ENCODE measurements around the gene EML4. TPM values are rescaled to one million over a fixed set of nuclear protein-coding genes. Genes with fewer than 3 reads are reported as not detected.

EML4 gene
- total and polyA plus RNA-seq, 2 of the 13 experiments (the other 11 are each of a cell fraction or from before 2014, with no cell fraction given) = 243 to 476 TPM

DNA sequence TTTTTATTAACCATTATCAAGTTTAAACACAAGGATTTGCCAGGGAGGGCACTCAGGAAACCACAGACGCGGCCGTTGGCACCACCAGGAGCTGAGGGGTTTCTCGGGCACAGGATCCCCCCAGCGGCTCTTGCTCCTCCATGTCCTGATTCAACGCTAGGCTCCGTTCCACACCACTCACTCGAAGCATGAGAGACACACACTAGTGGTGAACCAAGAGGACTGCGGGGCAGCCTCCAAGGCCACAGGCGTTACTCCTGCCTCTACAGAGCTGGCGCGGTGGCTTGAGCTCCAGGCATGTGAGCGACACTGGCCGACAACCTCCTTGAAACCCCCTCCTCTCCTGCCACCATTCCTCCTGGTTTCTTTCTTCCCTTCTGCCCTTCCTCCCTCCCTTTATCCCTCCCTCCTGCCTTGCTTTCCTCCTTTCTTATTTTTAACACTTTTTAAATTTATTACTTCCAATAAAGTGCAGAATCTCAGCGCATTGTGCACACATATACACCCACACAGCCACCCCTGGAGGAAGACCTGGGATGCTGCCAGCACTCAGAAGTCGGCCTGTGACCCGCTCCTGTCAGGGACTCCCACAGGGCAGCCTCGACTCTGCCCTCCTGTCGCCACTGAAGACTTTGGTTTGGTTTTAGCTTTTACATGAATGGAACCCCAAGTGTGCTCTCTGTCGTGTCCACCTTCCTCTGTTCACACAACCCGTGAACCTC is 170.2 kb downstream of the EML4 start (continued):
- TF ChIP-seq ZNF766 (CRISPR knock-in tag; IDR thresholded peaks at IDR 0.05; ENCODE audit: borderline replicate concordance) = 0 out of 2 replicates have a peak, but pooled peaks have one; percentile 13
- TF ChIP-seq, protein P1, sequence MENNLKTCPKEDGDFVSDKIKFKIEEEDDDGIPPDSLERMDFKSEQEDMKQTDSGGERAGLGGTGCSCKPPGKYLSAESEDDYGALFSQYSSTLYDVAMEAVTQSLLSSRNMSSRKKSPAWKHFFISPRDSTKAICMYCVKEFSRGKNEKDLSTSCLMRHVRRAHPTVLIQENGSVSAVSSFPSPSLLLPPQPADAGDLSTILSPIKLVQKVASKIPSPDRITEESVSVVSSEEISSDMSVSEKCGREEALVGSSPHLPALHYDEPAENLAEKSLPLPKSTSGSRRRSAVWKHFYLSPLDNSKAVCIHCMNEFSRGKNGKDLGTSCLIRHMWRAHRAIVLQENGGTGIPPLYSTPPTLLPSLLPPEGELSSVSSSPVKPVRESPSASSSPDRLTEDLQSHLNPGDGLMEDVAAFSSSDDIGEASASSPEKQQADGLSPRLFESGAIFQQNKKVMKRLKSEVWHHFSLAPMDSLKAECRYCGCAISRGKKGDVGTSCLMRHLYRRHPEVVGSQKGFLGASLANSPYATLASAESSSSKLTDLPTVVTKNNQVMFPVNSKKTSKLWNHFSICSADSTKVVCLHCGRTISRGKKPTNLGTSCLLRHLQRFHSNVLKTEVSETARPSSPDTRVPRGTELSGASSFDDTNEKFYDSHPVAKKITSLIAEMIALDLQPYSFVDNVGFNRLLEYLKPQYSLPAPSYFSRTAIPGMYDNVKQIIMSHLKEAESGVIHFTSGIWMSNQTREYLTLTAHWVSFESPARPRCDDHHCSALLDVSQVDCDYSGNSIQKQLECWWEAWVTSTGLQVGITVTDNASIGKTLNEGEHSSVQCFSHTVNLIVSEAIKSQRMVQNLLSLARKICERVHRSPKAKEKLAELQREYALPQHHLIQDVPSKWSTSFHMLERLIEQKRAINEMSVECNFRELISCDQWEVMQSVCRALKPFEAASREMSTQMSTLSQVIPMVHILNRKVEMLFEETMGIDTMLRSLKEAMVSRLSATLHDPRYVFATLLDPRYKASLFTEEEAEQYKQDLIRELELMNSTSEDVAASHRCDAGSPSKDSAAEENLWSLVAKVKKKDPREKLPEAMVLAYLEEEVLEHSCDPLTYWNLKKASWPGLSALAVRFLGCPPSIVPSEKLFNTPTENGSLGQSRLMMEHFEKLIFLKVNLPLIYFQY (CRISPR knock-in tag; IDR thresholded peaks at IDR 0.05; ENCODE audit: borderline replicate concordance) = 0 out of 2 replicates have a peak, but pooled peaks have one; percentile 9
- TF ChIP-seq YY1 (IDR thresholded peaks at IDR 0.05; ENCODE audit: insufficient read depth, insufficient replicate concordance, low read depth, low read length) = peak; percentile 11
- 0 out of 2 replicates have a peak, but pooled peaks have one; percentile 10 for TF ChIP-seq SOX5 (CRISPR knock-in tag; IDR thresholded peaks at IDR 0.05; ENCODE audit: borderline replicate concordance)
- peak; percentile 10; the same call in 1 of the 2 replicates for TF ChIP-seq BORCS8-MEF2B (CRISPR knock-in tag; IDR thresholded peaks at IDR 0.05)
- TF ChIP-seq ZEB1 (IDR thresholded peaks at IDR 0.05; ENCODE audit: insufficient replicate concordance, low read depth) = peak; percentile 0
- TF ChIP-seq RFXAP (CRISPR knock-in tag; IDR thresholded peaks at IDR 0.05; ENCODE audit: borderline replicate concordance) = no peak
- TF ChIP-seq, protein P2, sequence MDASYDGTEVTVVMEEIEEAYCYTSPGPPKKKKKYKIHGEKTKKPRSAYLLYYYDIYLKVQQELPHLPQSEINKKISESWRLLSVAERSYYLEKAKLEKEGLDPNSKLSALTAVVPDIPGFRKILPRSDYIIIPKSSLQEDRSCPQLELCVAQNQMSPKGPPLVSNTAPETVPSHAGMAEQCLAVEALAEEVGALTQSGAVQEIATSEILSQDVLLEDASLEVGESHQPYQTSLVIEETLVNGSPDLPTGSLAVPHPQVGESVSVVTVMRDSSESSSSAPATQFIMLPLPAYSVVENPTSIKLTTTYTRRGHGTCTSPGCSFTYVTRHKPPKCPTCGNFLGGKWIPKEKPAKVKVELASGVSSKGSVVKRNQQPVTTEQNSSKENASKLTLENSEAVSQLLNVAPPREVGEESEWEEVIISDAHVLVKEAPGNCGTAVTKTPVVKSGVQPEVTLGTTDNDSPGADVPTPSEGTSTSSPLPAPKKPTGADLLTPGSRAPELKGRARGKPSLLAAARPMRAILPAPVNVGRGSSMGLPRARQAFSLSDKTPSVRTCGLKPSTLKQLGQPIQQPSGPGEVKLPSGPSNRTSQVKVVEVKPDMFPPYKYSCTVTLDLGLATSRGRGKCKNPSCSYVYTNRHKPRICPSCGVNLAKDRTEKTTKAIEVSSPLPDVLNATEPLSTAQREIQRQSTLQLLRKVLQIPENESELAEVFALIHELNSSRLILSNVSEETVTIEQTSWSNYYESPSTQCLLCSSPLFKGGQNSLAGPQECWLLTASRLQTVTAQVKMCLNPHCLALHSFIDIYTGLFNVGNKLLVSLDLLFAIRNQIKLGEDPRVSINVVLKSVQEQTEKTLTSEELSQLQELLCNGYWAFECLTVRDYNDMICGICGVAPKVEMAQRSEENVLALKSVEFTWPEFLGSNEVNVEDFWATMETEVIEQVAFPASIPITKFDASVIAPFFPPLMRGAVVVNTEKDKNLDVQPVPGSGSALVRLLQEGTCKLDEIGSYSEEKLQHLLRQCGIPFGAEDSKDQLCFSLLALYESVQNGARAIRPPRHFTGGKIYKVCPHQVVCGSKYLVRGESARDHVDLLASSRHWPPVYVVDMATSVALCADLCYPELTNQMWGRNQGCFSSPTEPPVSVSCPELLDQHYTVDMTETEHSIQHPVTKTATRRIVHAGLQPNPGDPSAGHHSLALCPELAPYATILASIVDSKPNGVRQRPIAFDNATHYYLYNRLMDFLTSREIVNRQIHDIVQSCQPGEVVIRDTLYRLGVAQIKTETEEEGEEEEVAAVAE (CRISPR knock-in tag; IDR thresholded peaks at IDR 0.05; ENCODE audit: borderline replicate concordance) = no peak
- TF ChIP-seq, protein P3, sequence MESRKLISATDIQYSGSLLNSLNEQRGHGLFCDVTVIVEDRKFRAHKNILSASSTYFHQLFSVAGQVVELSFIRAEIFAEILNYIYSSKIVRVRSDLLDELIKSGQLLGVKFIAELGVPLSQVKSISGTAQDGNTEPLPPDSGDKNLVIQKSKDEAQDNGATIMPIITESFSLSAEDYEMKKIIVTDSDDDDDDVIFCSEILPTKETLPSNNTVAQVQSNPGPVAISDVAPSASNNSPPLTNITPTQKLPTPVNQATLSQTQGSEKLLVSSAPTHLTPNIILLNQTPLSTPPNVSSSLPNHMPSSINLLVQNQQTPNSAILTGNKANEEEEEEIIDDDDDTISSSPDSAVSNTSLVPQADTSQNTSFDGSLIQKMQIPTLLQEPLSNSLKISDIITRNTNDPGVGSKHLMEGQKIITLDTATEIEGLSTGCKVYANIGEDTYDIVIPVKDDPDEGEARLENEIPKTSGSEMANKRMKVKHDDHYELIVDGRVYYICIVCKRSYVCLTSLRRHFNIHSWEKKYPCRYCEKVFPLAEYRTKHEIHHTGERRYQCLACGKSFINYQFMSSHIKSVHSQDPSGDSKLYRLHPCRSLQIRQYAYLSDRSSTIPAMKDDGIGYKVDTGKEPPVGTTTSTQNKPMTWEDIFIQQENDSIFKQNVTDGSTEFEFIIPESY (CRISPR knock-in tag; IDR thresholded peaks at IDR 0.05) = peak; percentile 84
- 0 out of 2 replicates have a peak, but pooled peaks have one; percentile 40 for TF ChIP-seq ZNF788 (CRISPR knock-in tag; IDR thresholded peaks at IDR 0.05; ENCODE audit: borderline replicate concordance)
- peak; percentile 56; the same call in 1 of the 2 replicates for TF ChIP-seq KDM2A (CRISPR knock-in tag; IDR thresholded peaks at IDR 0.05; ENCODE audit: borderline replicate concordance, low read depth)

Measured in HepG2 (cell line).